Activated T-cell treated with anti-CD3 and anti-CD28 coated beads for 24 hours (primary cell): ENCODE measurements around the gene CYTH2.

ENCODE experiments used
- DNase-seq: peaks from one replicate; pipeline ENCODE4 v3.0.0-alpha.2; 2020; ENCODE audit warnings: low read depth

Gene CYTH2, protein sequence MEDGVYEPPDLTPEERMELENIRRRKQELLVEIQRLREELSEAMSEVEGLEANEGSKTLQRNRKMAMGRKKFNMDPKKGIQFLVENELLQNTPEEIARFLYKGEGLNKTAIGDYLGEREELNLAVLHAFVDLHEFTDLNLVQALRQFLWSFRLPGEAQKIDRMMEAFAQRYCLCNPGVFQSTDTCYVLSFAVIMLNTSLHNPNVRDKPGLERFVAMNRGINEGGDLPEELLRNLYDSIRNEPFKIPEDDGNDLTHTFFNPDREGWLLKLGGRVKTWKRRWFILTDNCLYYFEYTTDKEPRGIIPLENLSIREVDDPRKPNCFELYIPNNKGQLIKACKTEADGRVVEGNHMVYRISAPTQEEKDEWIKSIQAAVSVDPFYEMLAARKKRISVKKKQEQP

DNA sequence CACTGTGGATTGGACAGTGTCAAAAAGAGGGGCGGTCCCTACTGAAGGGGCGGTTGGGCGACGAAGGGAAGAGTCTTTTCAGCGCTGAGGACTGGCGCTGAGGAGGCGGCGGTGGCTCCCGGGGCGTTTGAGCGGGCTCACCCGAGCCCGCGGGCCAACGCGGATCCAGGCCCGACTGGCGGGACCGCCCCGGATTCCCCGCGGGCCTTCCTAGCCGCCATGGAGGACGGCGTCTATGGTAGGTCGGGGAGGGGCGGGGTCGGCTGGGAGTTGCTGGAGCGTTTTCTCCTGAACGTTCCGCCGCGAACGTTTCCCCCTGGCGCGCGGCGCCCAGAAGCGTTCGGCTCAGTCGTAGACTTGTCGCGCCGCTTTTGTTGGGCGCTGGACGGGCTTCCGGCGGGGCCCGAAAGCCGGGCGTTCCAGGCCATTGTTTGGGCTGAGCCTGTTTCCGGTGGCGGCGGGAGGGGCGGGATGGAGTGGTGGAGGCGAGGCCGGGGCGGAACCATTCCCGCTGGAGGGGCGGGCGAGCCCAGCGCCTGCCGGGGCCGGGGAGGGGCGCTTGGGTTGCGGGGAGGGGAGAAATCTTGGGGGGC lies at the start of gene CYTH2:
TSS of gene CYTH2 (plus strand) at position 81 of the 593 bp plus-strand sequence. CDS start at position 220, 139 bp downstream.
- DNase-seq = peak; percentile 66

DNA sequence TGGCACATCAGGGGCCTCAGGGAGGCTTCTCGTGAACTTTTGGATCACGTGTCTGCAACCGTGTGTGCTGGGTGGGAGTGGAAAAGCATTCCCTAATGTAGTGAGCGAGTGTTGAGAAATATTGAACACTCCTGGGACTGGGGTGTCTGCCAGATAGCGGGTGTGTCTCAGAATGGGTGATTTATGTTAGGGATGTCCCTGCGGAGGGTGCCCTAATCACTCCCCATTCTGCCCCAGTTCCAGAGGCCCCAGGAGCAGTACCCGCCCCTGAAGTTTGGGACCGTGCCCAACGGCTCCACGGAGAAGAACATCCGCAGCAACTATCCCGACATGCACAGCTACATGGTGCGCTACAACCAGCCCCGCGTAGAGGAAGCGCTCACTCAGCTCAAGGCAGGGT lies 47.6 kb upstream of the CYTH2 start:
- DNase-seq = no peak

DNA sequence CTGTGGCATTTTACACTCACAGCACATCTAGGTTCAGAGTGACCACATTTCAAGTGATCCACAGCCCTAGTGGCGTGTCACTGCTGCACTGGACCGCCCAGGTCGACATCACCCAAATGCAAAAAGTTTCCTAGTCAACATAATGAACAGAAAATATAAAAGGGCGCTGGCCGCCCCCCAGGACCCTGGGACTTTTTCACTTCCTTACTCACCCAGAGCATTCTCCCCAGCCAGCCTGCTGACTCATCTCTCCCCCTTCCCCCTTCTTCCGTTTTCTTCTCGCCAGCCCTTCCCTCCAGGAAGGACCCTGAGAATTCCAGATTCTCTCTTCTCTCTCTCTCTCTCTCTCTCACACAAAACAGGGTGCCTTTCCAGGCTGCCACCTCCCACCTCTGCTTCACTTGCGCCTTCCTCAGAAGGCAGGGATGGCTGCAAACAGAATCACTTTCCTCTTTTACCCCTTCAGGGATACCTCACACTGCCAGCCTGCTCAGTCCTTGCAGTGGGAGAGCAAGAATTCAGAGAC lies 44.4 kb upstream of the CYTH2 start:
- DNase-seq = no peak

DNA sequence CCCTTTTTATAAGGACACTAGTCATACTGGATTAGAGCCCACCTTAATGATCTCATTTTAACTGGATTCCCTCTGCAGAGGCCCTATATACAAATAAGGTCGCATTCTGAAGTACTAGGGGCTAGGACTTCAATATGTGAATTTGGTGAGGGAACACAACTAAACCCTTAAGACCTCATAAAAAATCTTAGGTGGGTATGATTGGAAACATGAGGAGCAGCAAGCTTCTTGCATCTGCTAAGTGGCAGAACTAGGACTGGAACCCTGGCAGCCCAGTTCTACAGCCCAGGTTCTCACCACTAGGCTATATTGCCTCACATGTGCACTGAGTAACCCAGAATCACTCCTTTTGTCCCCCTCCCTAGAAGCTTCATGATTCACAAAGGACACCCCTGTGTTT lies 40.5 kb upstream of the CYTH2 start:
- DNase-seq = no peak

DNA sequence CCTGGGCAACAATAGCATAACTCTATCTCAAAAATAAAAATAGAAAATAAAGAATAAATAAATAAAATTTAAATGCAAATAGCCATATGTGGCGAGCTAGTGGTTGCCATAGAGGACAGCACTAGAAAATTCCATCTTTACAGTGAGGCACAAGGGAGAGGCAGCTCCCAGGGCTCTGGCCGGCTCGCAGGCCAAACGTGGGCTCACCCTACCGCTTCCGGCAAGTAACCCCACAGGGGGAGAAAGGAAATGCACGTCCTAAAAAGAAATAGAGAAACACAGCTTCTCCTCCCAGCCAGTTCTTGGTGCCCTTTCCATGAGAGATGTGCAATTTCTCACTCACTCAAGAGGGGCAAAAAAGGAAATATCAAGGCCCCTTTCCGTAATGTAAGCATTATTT lies 35.8 kb upstream of the CYTH2 start:
- DNase-seq = no peak

DNA sequence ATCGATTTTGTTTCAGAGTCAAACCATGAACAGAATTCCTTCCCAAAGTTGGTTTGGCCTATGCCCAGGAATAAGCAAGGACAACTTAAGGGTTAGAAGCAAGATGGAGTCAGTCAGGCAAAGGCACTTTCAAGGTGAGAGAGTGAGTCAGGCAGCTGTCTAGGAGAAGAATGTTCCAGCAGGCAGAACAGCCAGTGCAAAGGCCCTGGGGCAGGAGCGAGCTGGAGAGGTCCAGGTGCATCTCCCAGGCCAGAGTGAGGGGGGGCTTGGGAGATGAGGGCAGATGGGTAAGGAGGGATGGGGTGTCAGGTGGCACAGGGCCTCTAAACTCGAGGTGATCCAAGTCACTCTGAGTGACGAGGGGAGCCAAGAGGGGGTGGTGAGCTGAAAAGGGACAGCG lies 32.6 kb upstream of the CYTH2 start:
- no peak for DNase-seq

DNA sequence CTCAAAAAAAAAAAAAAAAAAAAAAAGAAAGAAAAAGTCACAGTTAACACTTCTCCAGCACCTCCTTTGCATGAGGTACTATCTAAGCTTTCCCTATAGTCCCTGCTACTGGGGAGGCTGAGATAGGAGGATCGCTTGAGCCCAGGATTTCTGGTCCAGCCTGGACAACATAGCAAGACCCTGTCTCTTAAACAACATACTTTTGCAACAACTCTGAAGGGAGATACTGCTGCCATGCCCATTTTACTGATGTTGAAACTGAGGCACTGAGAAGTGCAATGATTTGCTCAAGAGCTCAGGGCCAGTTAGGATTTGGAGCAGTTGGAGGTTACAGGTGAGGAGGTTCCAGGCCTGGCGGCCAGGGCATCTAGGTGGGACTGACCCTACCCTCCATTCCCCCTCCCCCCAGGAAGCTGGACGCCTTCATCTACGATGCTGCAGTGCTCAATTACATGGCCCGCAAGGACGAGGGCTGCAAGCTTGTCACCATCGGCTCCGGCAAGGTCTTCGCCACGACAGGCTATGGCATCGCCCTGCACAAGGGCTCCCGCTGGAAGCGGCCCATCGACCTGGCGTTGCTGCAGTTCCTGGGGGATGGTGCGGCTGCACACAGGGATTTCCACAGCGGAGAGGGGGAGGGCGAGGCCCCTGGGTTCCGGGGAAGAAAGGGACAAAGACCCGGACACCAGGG lies 27.7 kb upstream of the CYTH2 start:
- no peak for DNase-seq

DNA sequence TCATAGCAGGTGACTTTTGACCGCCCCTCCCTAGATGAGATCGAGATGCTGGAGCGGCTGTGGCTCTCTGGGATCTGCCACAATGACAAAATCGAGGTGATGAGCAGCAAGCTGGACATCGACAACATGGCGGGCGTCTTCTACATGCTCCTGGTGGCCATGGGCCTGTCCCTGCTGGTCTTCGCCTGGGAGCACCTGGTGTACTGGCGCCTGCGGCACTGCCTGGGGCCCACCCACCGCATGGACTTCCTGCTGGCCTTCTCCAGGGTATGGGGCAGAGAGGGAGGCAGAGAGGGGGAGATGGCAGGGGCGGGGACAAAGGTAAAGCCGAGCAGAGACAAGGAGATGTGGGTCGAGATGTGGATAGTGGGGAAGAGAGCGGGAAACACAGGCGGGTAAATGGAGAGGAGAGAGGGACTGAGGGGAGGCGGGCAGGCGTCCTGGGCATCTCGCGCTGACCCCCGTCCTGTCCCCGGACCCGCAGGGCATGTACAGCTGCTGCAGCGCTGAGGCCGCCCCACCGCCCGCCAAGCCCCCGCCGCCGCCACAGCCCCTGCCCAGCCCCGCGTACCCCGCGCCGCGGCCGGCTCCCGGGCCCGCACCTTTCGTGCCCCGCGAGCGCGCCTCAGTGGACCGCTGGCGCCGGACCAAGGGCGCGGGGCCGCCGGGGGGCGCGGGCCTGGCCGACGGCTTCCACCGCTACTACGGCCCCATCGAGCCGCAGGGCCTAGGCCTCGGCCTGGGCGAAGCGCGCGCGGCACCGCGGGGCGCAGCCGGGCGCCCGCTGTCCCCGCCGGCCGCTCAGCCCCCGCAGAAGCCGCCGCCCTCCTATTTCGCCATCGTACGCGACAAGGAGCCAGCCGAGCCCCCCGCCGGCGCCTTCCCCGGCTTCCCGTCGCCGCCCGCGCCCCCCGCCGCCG lies 26.8 kb upstream of the CYTH2 start:
- no peak for DNase-seq

DNA sequence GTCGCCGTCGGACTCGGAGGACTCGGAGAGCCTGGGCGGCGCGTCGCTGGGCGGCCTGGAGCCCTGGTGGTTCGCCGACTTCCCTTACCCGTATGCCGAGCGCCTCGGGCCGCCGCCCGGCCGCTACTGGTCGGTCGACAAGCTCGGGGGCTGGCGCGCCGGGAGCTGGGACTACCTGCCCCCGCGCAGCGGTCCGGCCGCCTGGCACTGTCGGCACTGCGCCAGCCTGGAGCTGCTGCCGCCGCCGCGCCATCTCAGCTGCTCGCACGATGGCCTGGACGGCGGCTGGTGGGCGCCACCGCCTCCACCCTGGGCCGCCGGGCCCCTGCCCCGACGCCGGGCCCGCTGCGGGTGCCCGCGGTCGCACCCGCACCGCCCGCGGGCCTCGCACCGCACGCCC lies 25.9 kb upstream of the CYTH2 start:
- DNase-seq = no peak

DNA sequence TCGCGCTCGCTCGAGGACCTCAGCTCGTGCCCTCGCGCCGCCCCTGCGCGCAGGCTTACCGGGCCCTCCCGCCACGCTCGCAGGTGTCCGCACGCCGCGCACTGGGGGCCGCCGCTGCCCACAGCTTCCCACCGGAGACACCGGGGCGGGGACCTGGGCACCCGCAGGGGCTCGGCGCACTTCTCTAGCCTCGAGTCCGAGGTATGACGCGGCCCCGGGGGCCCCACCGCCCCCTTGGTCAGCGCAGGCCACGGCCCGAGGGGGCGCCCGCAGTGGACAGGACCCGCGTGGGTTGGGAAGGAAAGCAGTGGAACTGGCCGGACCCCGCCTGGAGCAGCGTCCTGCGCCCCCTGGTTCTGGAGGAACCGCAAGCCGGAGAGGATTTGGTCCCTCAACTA lies 25.4 kb upstream of the CYTH2 start:
- no peak for DNase-seq

DNA sequence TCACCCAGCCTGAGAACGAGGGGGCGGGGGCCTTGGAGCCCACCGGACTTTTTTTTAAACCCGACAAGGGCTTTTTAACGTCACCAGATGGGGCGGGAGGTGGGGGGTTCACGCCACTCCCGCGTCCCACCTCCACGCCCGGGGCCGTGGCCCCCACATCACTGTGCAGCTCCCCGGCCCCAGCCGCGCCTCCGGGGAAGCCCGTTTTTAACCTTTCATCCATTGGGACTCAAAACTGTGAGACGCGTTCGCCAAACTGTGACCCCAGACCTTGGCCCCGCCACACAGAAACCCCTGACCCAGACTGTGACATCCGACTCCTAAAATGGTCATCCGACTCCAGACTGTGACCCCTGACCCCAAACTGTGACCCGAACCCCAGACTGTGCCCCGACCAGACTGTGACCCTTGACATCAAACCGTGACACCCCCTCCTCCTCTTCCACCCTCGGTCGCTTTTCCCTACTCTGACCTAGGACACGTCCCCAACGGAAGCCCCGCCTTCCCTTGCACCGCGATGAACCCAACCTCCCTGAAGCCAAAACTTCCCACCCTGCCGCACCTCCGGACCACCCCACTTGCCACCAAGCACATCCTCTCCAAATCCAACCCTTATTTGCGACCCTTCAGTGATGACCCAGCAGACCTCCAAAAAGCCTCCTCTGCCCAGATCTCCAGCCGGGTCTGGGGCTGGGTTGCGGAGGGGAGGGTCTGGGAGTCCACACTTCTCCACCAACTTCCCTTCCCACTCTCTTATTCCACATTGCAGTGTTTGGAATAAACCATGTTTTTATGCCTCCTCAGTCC lies 24.8 kb upstream of the CYTH2 start:
- DNase-seq = no peak

DNA sequence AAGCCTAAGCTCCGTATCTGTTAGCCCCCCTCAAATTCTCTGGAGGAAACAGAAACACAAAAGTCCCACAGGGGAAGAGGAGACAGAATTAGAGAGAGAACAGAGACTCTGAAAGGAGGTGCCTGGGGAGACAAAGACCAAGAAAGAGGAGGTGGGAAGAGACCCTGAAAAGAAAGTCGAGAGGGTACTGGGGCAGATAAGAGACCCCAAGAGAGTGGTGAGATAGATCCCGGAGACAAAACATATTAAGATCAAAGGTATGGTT lies 24.3 kb upstream of the CYTH2 start:
- no peak for DNase-seq

DNA sequence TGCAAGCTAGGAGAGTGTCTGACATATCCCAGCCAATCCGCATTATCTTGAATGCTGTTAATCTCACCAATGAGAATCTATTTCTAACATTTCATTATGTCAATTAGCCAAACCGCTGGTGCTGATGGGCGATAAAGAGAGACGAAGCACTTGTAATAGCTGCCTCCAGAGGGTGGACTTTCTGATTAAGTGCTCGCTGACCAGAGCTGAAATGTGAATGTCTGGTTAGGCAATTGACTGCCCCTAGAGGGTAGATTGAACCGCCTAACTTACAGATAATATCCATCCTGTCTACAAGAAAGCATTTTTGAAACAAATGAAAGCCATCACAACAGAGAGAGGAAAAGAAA lies 23.9 kb upstream of the CYTH2 start:
- peak; percentile 9 for DNase-seq

DNA sequence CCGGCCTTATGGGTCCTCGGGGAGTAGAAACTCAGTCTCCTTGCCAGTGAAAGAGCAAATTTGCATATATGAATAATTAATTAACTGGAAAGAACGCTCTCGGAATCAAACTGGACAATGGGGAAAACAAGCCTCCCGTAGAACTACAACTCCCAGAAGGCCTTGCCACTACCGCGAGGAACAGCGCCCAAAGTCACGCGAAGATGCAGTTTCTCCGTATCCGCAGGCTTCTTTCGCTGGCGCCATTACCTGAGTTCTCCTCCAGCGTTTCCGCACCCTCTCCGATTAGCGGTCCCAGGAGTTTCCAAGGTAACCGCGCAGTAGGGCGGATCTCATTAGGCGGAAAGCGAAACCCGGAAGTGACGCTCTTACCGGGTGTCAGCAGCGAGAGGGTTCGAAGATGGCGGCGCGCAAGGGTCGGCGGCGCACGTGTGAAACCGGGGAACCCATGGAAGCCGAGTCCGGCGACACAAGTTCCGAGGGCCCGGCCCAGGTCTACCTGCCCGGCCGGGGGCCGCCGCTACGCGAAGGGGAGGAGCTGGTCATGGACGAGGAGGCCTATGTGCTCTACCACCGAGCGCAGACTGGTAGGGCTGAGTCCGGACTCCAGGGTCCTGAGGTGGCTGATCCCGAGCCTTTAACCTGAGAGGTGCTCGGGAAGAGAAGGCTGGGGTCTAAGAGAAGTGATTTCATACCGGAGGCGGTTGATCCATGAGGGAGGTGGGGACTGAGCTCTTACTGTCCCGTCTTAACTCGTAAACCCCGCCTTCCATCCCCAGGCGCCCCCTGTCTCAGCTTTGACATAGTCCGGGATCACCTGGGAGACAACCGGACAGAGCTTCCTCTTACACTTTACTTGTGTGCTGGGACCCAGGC lies 23.3 kb upstream of the CYTH2 start, which contains the start of gene GRWD1:
TSS of gene GRWD1 (plus strand) at position 378 of the 876 bp plus-strand sequence. CDS start at position 401, 23 bp downstream.
- DNase-seq = peak; percentile 93

DNA sequence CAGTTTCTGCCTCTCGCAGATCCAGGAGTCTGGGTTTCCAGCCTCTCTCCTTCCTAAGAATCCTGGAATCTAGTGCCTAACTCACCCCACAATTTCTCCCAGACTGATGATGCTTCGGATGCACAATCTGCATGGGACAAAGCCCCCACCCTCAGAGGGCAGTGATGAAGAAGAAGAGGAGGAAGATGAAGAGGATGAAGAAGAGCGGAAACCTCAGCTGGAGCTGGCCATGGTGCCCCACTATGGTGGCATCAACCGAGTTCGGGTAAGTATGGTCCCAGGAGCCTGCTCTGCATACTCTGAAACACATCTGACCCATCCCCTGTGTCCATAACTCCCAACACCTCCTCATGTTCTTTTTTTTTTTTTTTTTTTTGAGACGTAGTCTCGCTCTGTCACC lies 22.6 kb upstream of the CYTH2 start:
- no peak for DNase-seq

DNA sequence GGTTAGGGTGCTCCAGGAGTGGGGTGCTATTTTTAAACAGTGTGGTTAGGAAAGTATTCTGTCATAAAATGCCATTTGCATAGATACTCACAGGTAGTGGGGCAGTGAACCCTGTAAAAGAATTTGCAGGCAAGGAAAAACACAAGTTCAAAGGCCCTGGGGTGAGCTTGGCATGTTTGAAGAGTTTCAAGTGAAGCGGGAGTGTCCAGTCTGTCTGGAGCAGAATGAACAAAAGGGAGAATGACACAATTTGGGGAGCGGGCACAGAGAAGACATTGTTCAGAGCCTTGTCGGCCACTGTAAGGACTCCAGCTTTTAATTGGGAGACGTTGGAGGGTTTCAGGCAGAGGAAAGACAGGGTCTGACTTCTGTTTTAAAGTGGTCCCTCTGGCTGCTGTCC lies 20.6 kb upstream of the CYTH2 start:
- DNase-seq = no peak

DNA sequence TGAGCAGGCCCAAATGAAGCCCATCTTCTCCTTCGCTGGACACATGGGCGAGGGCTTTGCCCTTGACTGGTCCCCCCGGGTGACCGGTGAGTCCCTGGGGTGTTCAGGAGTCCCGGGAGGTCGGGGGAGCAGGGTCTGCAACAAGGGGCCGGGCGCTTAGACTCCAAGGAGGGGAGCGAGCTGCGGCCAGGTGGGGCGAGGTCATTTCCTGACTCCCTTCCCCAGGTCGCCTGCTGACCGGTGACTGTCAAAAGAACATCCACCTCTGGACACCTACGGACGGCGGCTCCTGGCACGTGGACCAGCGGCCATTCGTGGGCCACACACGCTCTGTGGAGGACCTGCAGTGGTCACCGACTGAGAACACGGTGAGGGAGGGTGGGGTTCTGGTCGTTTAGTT lies 18.7 kb upstream of the CYTH2 start:
- no peak for DNase-seq

DNA sequence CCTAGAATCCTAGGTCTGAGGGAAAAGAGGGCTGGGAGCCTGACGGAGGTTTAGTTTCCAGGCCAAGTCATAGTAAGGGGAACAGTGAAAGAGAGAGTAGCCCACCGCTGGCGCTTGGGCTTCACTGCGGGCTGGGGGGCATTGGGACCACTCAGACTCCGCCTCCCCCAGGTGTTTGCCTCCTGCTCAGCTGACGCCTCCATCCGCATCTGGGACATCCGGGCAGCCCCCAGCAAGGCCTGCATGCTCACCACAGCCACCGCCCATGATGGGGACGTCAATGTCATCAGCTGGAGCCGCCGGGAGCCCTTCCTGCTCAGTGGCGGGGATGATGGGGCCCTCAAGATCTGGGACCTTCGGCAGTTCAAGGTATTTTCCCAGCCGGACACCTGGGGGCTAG lies 18.3 kb upstream of the CYTH2 start:
- no peak for DNase-seq

DNA sequence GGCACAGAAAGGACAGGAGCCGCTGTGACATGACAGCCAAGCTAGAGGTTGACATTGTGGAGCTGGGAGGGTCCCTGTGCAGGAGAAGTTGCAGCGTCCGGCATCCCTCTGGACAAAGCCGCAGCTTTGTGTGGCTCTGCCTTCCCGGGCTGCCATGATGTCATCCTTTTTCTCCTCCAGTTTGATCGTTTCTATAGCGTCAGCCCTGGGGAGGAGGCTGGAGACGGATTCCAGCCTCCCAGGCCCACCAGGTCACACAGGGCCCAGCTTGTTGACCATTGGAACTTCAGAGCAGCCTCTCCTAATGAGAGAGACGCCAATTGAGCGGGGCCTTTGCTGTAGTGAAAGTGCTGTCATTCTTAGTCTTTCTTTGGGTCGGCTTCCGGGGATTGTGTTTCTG lies 17.5 kb upstream of the CYTH2 start:
- DNase-seq = no peak
